Stimulated activated CD8-positive, alpha-beta memory T cell treated with anti-CD3 and anti-CD28 coated beads, Interleukin-12 subunit alpha, Interleukin-12 subunit beta, amount 100 ng/mL, for 1 hour (primary cell): Measurements from ENCODE around the gene VDAC1.
"Not testable (repeated sequence)": the region's sequence is repeated elsewhere in the genome, so short reads cannot be mapped to it uniquely, and the experiment has no call there.

Experiments used
- DNase-seq: peaks from one replicate; pipeline ENCODE4 v3.0.0-alpha.2; 2020; ENCODE audit warnings: low read depth

Gene VDAC1

GRCh38 chr5:133995341-133995740, 9.4 kb downstream of the VDAC1 start:
- no peak for DNase-seq

- DNase-seq, result no peak
These were observed 9.8 kb downstream of the VDAC1 start for GRCh38 chr5:133994990-133995333.

GRCh38 chr5:133994297-133994989, 10.3 kb downstream of the VDAC1 start:
- DNase-seq, result no peak

- no peak for DNase-seq
These were observed 11.4 kb downstream of the VDAC1 start for GRCh38 chr5:133993185-133993936.

- no peak for DNase-seq
These were observed 12.2 kb downstream of the VDAC1 start for GRCh38 chr5:133992429-133993155.

- no peak for DNase-seq
These were observed 13.4 kb downstream of the VDAC1 start for GRCh38 chr5:133991171-133991910.

- DNase-seq, result no peak
These were observed 14.4 kb downstream of the VDAC1 start for GRCh38 chr5:133990396-133990795.

- no peak for DNase-seq
These were observed 19.1 kb downstream of the VDAC1 start for GRCh38 chr5:133985540-133986180.

- no peak for DNase-seq
These were observed 21.1 kb downstream of the VDAC1 start for GRCh38 chr5:133983674-133984073.

- no peak for DNase-seq
These were observed 23.1 kb downstream of the VDAC1 start for GRCh38 chr5:133981714-133982113.

- DNase-seq, result no peak
These were observed 24.1 kb downstream of the VDAC1 start for GRCh38 chr5:133980652-133981051.

GRCh38 chr5:133978943-133979342, 25.8 kb downstream of the VDAC1 start:
- no peak for DNase-seq

GRCh38 chr5:133977858-133978257, 26.9 kb downstream of the VDAC1 start:
- DNase-seq, result no peak

- DNase-seq, result no peak
These were observed 27.5 kb downstream of the VDAC1 start for GRCh38 chr5:133977161-133977787.

- DNase-seq, result not testable (repeated sequence)
These were observed 29.2 kb downstream of the VDAC1 start for GRCh38 chr5:133975546-133975945.

GRCh38 chr5:133974142-133974541, 30.6 kb downstream of the VDAC1 start:
- DNase-seq, result no peak

GRCh38 chr5:133970325-133970909, 34.4 kb downstream of the VDAC1 start:
- no peak for DNase-seq

GRCh38 chr5:133969654-133970324, 35.0 kb downstream of the VDAC1 start:
- DNase-seq, result no peak

- peak; percentile 80 for DNase-seq
These were observed 36.4 kb downstream of the VDAC1 start, which contains the start of gene C5orf15 for GRCh38 chr5:133968204-133968980. TSS of gene C5orf15 (minus strand) at chr5:133968625. CDS start at chr5:133968584, 41 bp downstream.
